ENCODE data around the gene SGCA. TPM values are rescaled to one million over a fixed set of nuclear protein-coding genes. Genes with fewer than 3 reads are reported as not detected.
A peak's percentile ranks its signal among the peaks of the same experiment; 100 is the strongest.

SGCA gene
- total and polyA plus RNA-seq, 8 donors: 3.2 to 18.5 (median 5.6) TPM

DNA sequence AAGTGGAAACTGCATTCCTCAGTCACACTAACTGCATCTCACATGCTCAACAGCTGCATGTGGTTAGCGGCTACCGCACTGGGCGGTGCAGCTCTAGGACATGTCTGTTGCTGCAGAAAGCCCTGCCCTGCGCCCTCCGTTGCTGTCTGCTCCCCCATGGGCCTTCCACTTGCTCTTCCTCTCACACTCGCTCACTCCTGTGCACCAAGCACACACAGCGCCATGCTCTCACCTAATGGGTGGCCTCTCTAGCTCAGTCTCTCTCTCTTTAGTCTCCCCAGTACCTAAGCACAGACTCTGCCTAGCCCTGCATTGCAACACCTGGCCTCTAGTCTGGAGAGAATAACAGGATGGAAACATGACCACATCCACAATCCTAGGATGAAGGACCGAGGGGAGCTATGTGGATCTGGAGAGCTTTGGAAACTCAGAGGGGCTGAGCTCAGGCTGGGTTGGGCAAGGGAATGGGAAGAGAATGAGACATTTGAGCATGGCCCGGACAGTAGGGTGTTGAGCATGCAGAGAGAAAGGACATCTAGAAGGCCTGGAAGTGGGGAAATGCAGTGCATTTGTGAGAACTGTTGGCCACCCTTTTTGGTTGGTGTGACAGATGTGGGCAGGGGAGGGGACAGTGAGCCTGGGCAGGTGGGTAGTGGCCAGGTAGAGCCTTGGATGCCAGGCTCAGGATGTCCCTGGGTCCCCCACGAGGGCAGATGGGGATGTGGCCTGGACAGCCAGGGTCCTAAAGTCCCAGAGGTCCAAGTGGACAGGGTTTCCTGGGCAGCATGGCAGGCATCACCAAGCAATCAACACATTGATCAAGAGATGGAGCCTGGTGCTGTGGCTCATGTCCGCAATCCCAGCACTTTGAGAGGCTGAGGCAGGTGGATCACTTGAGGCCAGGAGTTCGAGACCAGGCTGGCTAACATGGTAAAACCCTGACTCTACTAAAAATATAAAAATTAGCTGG is 16.1 kb downstream of the SGCA start:
- Histone ChIP-seq H3K27ac (peak overlapping the region in 1 of 2 donors; percentile 13), H3K4me1 (peaks cover 11 to 43% of the 10 kb centered on the region in 2 donors)
- ATAC-seq: no peak

DNA sequence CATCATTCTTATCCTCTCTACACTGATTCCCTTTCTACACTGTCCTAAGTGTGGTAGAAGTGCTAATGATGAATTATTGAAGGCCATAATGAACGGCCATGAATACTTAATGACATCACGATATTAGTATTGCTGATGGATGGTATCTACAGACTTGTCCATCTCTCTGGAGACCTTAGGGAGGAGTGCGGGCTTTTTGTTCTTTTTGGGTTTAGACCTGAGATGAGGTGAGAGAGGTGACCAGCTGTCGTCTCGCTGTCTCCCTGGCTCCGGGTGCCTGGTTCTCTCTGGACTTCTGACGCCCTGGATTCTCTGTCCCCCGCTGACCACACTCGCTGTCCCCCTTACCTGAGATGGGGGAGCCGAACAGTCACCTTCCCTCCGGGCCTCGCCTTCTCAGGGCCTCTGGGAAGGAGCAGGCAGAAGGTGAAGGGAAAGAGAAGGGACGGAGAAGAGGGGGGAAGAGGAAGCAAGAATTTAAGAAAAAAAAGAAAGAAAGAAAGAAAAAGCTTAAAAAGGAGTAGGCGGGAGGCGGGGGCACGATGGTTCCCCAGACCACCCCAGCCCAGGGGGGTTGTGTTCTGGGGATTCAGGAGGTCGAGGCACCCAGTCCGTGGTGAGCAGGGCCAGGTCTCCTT is 17.1 kb downstream of the SGCA start:
- no peaks in the 10 kb centered on the region for H3K9me3 ChIP-seq
- ATAC-seq (no peak), DNase-seq (peak in 1 of 4 donors; percentile 43)
- intact Hi-C loops (cut with DNase I): no loop called here
- peaks cover 0 to 26% of the 10 kb centered on the region in 2 donors for H3K36me3 ChIP-seq
- TF ChIP-seq, protein P1, sequence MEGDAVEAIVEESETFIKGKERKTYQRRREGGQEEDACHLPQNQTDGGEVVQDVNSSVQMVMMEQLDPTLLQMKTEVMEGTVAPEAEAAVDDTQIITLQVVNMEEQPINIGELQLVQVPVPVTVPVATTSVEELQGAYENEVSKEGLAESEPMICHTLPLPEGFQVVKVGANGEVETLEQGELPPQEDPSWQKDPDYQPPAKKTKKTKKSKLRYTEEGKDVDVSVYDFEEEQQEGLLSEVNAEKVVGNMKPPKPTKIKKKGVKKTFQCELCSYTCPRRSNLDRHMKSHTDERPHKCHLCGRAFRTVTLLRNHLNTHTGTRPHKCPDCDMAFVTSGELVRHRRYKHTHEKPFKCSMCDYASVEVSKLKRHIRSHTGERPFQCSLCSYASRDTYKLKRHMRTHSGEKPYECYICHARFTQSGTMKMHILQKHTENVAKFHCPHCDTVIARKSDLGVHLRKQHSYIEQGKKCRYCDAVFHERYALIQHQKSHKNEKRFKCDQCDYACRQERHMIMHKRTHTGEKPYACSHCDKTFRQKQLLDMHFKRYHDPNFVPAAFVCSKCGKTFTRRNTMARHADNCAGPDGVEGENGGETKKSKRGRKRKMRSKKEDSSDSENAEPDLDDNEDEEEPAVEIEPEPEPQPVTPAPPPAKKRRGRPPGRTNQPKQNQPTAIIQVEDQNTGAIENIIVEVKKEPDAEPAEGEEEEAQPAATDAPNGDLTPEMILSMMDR (IDR thresholded peaks at IDR 0.05): no peak
- H3K27me3 ChIP-seq: no peaks in the 10 kb centered on the region
- H3K27ac ChIP-seq: no peak overlapping the region
- H3K4me3 ChIP-seq: no peak overlapping the region
- H3K4me1 ChIP-seq: peaks cover 8 to 33% of the 10 kb centered on the region in 2 donors

More for the DNA sequence above, 16.1 kb downstream of the SGCA start:
- H3K9me3 ChIP-seq: no peaks in the 10 kb centered on the region
- no peaks in the 10 kb centered on the region for H3K27me3 ChIP-seq
- DNase-seq: peak in 1 of 4 donors; percentile 61
- H3K4me3 ChIP-seq: no peak overlapping the region
- peaks cover 0 to 15% of the 10 kb centered on the region in 2 donors for H3K36me3 ChIP-seq
- intact Hi-C loops (cut with DNase I): no loop called here
- TF ChIP-seq, protein P1 (IDR thresholded peaks at IDR 0.05): no peak

DNA sequence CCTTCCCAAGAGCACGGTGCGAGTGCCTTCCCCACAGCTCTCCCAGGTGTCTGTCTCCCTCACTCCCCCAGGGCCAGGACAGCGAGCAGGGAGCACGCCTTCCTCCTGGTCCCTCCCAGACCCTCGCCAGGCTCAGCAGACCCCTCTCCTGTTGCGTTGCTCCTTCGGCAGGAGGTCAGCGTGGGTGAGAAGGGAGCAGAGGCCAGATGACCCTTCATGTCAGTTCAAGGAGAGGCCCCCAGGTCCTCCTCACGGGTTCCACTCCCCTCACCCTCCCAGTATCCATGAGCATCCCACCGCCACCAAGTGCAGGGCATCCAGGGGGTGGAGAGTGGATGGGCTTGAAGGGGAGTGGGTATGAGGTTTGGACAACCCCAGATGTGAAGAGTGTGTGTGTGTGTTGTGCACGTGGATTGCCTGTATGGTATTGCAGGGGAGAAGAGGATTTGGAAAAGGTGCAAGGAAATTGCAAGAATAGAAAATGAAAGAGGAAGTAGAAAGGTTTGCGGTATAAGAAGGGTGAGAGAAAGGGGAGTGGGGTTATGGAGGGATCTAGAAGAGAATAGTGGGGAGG is 17.7 kb downstream of the SGCA start:
- ATAC-seq (no peak), DNase-seq (peak in 1 of 4 donors; percentile 69)
- peak overlapping the region in 1 of 2 donors; percentile 4 for H3K4me3 ChIP-seq

DNA sequence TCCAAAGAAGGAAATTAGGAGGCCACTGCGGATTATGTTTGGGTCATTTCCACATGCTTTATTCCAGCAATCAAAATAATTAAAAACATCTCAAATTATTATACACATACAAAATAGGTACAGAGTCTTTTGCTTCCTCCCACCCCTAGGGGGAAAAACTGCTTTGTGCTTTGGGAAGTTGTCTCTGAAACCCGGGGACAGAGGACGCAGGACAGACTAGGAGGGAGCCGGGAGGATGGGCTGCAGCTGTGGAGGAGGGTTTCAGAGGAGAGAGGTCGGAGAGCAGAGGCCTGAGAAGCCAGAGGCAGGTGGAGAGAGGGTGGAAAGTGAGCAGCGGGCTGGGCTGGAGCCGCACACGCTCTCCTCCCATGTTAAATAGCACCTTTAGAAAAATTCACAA is 18.3 kb downstream of the SGCA start:
- H3K27me3 ChIP-seq: no peaks in the 10 kb centered on the region
- intact Hi-C loops (cut with DNase I): no loop called here
- peak overlapping the region in 1 of 2 donors; percentile 4 for H3K4me3 ChIP-seq
- H3K27ac ChIP-seq: peak overlapping the region in 1 of 2 donors; percentile 70
- H3K36me3 ChIP-seq: peaks cover 0 to 37% of the 10 kb centered on the region in 2 donors
- peaks cover 0 to 21% of the 10 kb centered on the region in 2 donors for H3K4me1 ChIP-seq
- TF ChIP-seq, protein P1 (IDR thresholded peaks at IDR 0.05): no peak
- peak; percentile 2 for ATAC-seq
- DNase-seq: peak in 1 of 4 donors; percentile 28
- H3K9me3 ChIP-seq: no peaks in the 10 kb centered on the region

More for the DNA sequence above, 17.7 kb downstream of the SGCA start:
- H3K9me3 ChIP-seq: no peaks in the 10 kb centered on the region
- H3K27me3 ChIP-seq: no peaks in the 10 kb centered on the region
- TF ChIP-seq, protein P1 (IDR thresholded peaks at IDR 0.05): no peak
- peaks cover 2 to 27% of the 10 kb centered on the region in 2 donors for H3K4me1 ChIP-seq
- H3K36me3 ChIP-seq: peaks cover 0 to 32% of the 10 kb centered on the region in 2 donors
- intact Hi-C loops (cut with DNase I): no loop called here
- H3K27ac ChIP-seq: peak overlapping the region in 1 of 2 donors; percentile 70

All from left lung (tissue), 10 donors.